A549 (cell line): Measurements from ENCODE around the gene NQO2. TPM values are rescaled to one million over a fixed set of nuclear protein-coding genes. Genes with fewer than 3 reads are reported as not detected.

Experiments
- ATAC-seq, 2 experiments: fragments of 200-7000 bp in 1 of 2; fragments of >200 bp in 1 of 2; cut with Nextera tagmentation in 1 of 2; cut with Tn5 transposase in 1 of 2; 3 replicates each; pipeline versions ENCODE4 v1.8.0 to v1.9.1; 2018 to 2020; ENCODE audit warnings: mild to moderate bottlenecking in 1 of 2, moderate library complexity in 1 of 2
- CTCF ChIA-PET: fragments of 300-600 bp; sonication (Branson Sonifier 250); formaldehyde crosslinking; extraction: SDS; loops from one replicate; lab custom pipeline; 2021; ENCODE audit warnings: antibody characterized with exemption, inconsistent platforms; lab: Yijun Ruan, JAX
- POLR2A ChIA-PET: fragments of 350-600 bp; formaldehyde crosslinking; extraction: SDS; loops from one replicate; lab custom pipeline; 2021; ENCODE audit warnings: antibody characterized with exemption, inconsistent platforms; lab: Yijun Ruan, JAX
- DNase-seq, 2 experiments: peaks; one replicate each; pipeline versions ENCODE4 v3.0.0 to v3.0.0-alpha.2; 2011 to 2016; ENCODE audit warnings: low read depth in 1 of 2, low spot score in 1 of 2
- FAIRE-seq: peaks from 2 replicates; lab custom pipeline; 2011; peaks lifted over from hg19 to GRCh38; lab: Jason Lieb, UNC
- H3K27ac ChIP-seq, 2 experiments: fragments of >200 bp; sonication (Bioruptor Twin); formaldehyde crosslinking; 3 replicates each; pipeline ENCODE4 v1.5.1; 2016 to 2017
- H3K4me1 ChIP-seq: fragments of >200 bp; sonication (Bioruptor Twin); formaldehyde crosslinking; 3 replicates; pipeline ENCODE4 v1.6.1; 2016
- H3K4me2 ChIP-seq: fragments of >200 bp; sonication (Bioruptor Twin); formaldehyde crosslinking; 3 replicates; pipeline ENCODE4 v1.6.1; 2016
- H3K4me3 ChIP-seq: fragments of >200 bp; sonication (Bioruptor Twin); formaldehyde crosslinking; 3 replicates; pipeline ENCODE4 v1.5.1; 2016
- H3K9me3 ChIP-seq: fragments of >200 bp; sonication (Bioruptor Twin); formaldehyde crosslinking; 3 replicates; pipeline ENCODE4 v1.6.1; 2016
- CBX2 ChIP-seq: fragments of 200-600 bp; sonication (generic); IDR thresholded peaks from 2 replicates; pipeline ENCODE4 v1.6.1; 2016; ENCODE audit warnings: low read depth, mild to moderate bottlenecking, borderline replicate concordance
- CHD2 ChIP-seq: fragments of 150-350 bp; IDR thresholded peaks from 2 replicates; pipeline ENCODE4 v1.6.1; 2014; ENCODE audit warnings: low read length; ENCODE audit not compliant: partially characterized antibody
- CHD4 ChIP-seq: fragments of 200-600 bp; sonication (generic); IDR thresholded peaks from 2 replicates; pipeline ENCODE4 v1.6.1; 2016; ENCODE audit warnings: antibody characterized with exemption, mild to moderate bottlenecking, borderline replicate concordance
- FOSL2 ChIP-seq, 2 experiments: fragments of 450-650 bp in 1 of 2; fragments of >200 bp in 1 of 2; sonication (Bioruptor Twin) in 1 of 2; formaldehyde crosslinking; IDR thresholded peaks; 2 replicates each; pipeline versions ENCODE4 v1.5.0 to v1.6.1; 2016 to 2020; ENCODE audit warnings: mild to moderate bottlenecking in 1 of 2, moderate library complexity in 1 of 2
- HEYL ChIP-seq: fragments of 250-450 bp; sonication (Bioruptor Pico); IDR thresholded peaks from 2 replicates; pipeline ENCODE4 v1.8.0; 2021; ENCODE audit warnings: mild to moderate bottlenecking, moderate library complexity
- HOXA7 ChIP-seq: fragments of 250-450 bp; sonication (Bioruptor Pico); IDR thresholded peaks from 2 replicates; pipeline ENCODE4 v1.5.0; 2020; ENCODE audit warnings: mild to moderate bottlenecking, moderate library complexity
- KDM1A ChIP-seq: fragments of 200-600 bp; sonication (generic); IDR thresholded peaks from 2 replicates; pipeline ENCODE4 v1.6.1; 2016; ENCODE audit warnings: low read depth, mild to moderate bottlenecking
- MYC ChIP-seq: IDR thresholded peaks from 2 replicates; pipeline ENCODE4 v1.6.1; 2012; ENCODE audit warnings: mild to moderate bottlenecking, inconsistent platforms, low read length, improper control_type of control experiment, borderline replicate concordance
- PBX3 ChIP-seq: IDR thresholded peaks from 2 replicates; pipeline ENCODE4 v1.6.1; 2012
- PHF8 ChIP-seq: fragments of 200-600 bp; sonication (generic); IDR thresholded peaks from 2 replicates; pipeline ENCODE4 v1.6.1; 2016; ENCODE audit warnings: low read depth, mild to moderate bottlenecking, antibody characterized with exemption, moderate library complexity, borderline replicate concordance
- RARB ChIP-seq: fragments of 250-450 bp; sonication (Bioruptor Pico); IDR thresholded peaks from 2 replicates; pipeline ENCODE4 v1.8.0; 2021; ENCODE audit warnings: mild to moderate bottlenecking, moderate library complexity
- RFX5 ChIP-seq: fragments of 450-650 bp; IDR thresholded peaks from 2 replicates; pipeline ENCODE4 v1.7.1; 2014; ENCODE audit warnings: antibody characterized with exemption, mild to moderate bottlenecking, moderate library complexity
- RNF2 ChIP-seq: fragments of 200-600 bp; sonication (generic); IDR thresholded peaks from 2 replicates; pipeline ENCODE4 v1.6.1; 2016; ENCODE audit warnings: low read depth, mild to moderate bottlenecking, antibody characterized with exemption, moderate library complexity, borderline replicate concordance
- USF2 ChIP-seq: fragments of 450-650 bp; IDR thresholded peaks from 2 replicates; pipeline ENCODE4 v1.6.1; 2014; ENCODE audit warnings: antibody characterized with exemption
- ZC3H11A ChIP-seq: fragments of 450-650 bp; IDR thresholded peaks from 2 replicates; pipeline ENCODE4 v1.6.1; 2014; ENCODE audit warnings: antibody characterized with exemption, mild to moderate bottlenecking
- ZFP36 ChIP-seq: fragments of 450-650 bp; IDR thresholded peaks from 2 replicates; pipeline ENCODE4 v1.6.1; 2014; ENCODE audit warnings: borderline replicate concordance; ENCODE audit not compliant: partially characterized antibody
- WGBS: methylation state at CpG from one replicate; pipeline ENCODE4 v1.1.6; 2017; ENCODE audit errors: missing lambda C conversion rate; 5-methylcytosine and 5-hydroxymethylcytosine counted together
- polyA plus RNA-seq, 4 experiments: library from polyadenylated mRNA; depleted of rRNA in 3 of 4; stranded (reverse); fragments of >200 nt; fragmentation: RNase III in 1 of 4; extraction: RNeasy Plus Mini Kit Qiagen cat#74134 plus additional on column Dnase treatment in 1 of 4; gene quantifications; 2 replicates in 3 of 4; 3 replicates in 1 of 4; pipeline ENCODE4 v1.2.3, GENCODE V29; 2011 to 2017
- TF ChIP-seq, protein P1 (sequence below): IDR thresholded peaks from 2 replicates; pipeline ENCODE4 v1.6.1; 2012; ENCODE audit warnings: low read depth, borderline replicate concordance
- TF ChIP-seq, protein P2 (sequence below): fragments of >200 bp; sonication (Bioruptor Twin); formaldehyde crosslinking; IDR thresholded peaks from 3 replicates; pipeline ENCODE4 v1.5.1; 2016
- TF ChIP-seq, protein P3 (sequence below): fragments of 250-450 bp; sonication (Bioruptor Pico); IDR thresholded peaks from 2 replicates; pipeline ENCODE4 v1.5.0; 2020; ENCODE audit warnings: low read depth, mild to moderate bottlenecking, moderate library complexity

NQO2 gene
- polyA plus RNA-seq, 2 of the 4 experiments (the other 2 are of a cell fraction) = 67.2 to 86.5 TPM

GRCh38 chr6:2966347-2966746 lies 33.3 kb upstream of the NQO2 start:
- ATAC-seq (no peak), FAIRE-seq (no peak), DNase-seq (no peak)
- Histone ChIP-seq H3K4me1 (peaks cover 23% of the 10 kb centered on the region), H3K9me3 (no peaks in the 10 kb centered on the region), H3K4me3 (no peak overlapping the region), H3K4me2 (no peak overlapping the region), H3K27ac (no peak overlapping the region)
- POLR2A ChIA-PET = interaction anchor here (1.4 kb wide), 1 partner anchor 23 kb away, joined by 3 read pairs; no protein-coding TSS in a partner anchor
- 85% methylated on average over 9 of the region's 9 CpGs for WGBS
- CTCF ChIA-PET = interaction anchor here (1.1 to 2.3 kb wide), 4 partner anchors 11 to 102 kb away, joined by 3 to 19 read pairs (median 4); partner anchors contain the start of gene RIPK1
- TF ChIP-seq PHF8 (no peak), HEYL (CRISPR knock-in tag) (no peak)

- FAIRE-seq = no peak
- Histone ChIP-seq H3K9me3 (no peaks in the 10 kb centered on the region), H3K4me1 (peaks cover 11% of the 10 kb centered on the region; the same call in 2 of the 3 replicates), H3K4me3 (no peak overlapping the region), H3K4me2 (no peak overlapping the region), H3K27ac (no peak overlapping the region)
- TF ChIP-seq KDM1A (no peak), CHD2 (no peak), RNF2 (no peak), CHD4 (no peak), FOSL2 (IDR thresholded peaks at IDR 0.05) (no peak), FOSL2 (CRISPR knock-in tag; IDR thresholded peaks at IDR 0.05) (no peak), ZFP36 (no peak), ZC3H11A (no peak), PBX3 (no peak), RARB (CRISPR knock-in tag) (no peak), HOXA7 (no peak), USF2 (no peak), HEYL (CRISPR knock-in tag) (no peak), CBX2 (no peak), RFX5 (no peak), MYC (no peak)
- TF ChIP-seq, protein P1, sequence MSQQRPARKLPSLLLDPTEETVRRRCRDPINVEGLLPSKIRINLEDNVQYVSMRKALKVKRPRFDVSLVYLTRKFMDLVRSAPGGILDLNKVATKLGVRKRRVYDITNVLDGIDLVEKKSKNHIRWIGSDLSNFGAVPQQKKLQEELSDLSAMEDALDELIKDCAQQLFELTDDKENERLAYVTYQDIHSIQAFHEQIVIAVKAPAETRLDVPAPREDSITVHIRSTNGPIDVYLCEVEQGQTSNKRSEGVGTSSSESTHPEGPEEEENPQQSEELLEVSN = no peak
- TF ChIP-seq, protein P2, sequence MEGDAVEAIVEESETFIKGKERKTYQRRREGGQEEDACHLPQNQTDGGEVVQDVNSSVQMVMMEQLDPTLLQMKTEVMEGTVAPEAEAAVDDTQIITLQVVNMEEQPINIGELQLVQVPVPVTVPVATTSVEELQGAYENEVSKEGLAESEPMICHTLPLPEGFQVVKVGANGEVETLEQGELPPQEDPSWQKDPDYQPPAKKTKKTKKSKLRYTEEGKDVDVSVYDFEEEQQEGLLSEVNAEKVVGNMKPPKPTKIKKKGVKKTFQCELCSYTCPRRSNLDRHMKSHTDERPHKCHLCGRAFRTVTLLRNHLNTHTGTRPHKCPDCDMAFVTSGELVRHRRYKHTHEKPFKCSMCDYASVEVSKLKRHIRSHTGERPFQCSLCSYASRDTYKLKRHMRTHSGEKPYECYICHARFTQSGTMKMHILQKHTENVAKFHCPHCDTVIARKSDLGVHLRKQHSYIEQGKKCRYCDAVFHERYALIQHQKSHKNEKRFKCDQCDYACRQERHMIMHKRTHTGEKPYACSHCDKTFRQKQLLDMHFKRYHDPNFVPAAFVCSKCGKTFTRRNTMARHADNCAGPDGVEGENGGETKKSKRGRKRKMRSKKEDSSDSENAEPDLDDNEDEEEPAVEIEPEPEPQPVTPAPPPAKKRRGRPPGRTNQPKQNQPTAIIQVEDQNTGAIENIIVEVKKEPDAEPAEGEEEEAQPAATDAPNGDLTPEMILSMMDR = no peak
- TF ChIP-seq, protein P3, sequence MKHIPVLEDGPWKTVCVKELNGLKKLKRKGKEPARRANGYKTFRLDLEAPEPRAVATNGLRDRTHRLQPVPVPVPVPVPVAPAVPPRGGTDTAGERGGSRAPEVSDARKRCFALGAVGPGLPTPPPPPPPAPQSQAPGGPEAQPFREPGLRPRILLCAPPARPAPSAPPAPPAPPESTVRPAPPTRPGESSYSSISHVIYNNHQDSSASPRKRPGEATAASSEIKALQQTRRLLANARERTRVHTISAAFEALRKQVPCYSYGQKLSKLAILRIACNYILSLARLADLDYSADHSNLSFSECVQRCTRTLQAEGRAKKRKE (CRISPR knock-in tag) = no peak
- ATAC-seq = no peak
- no peak for DNase-seq
- ChIA-PET POLR2A (no interaction called here), CTCF (interaction anchor here (2.0 kb wide), 1 partner anchor 21 kb away, joined by 6 read pairs; no protein-coding TSS in a partner anchor)
- 95% methylated on average over 7 of the region's 7 CpGs for WGBS
Measured at GRCh38 chr6:2967936-2968335, 31.8 kb upstream of the NQO2 start.
